CD4-positive, alpha-beta T cell treated with Interleukin-4 for 4 hours (primary cell): ENCODE data around the gene MAST1.
"Not testable (repeated sequence)": the region's sequence is repeated elsewhere in the genome, so short reads cannot be mapped to it uniquely, and the experiment has no call there.

Experiments
- DNase-seq: peaks from one replicate; pipeline ENCODE4 v3.0.0-alpha.2; 2020

MAST1 gene

DNA sequence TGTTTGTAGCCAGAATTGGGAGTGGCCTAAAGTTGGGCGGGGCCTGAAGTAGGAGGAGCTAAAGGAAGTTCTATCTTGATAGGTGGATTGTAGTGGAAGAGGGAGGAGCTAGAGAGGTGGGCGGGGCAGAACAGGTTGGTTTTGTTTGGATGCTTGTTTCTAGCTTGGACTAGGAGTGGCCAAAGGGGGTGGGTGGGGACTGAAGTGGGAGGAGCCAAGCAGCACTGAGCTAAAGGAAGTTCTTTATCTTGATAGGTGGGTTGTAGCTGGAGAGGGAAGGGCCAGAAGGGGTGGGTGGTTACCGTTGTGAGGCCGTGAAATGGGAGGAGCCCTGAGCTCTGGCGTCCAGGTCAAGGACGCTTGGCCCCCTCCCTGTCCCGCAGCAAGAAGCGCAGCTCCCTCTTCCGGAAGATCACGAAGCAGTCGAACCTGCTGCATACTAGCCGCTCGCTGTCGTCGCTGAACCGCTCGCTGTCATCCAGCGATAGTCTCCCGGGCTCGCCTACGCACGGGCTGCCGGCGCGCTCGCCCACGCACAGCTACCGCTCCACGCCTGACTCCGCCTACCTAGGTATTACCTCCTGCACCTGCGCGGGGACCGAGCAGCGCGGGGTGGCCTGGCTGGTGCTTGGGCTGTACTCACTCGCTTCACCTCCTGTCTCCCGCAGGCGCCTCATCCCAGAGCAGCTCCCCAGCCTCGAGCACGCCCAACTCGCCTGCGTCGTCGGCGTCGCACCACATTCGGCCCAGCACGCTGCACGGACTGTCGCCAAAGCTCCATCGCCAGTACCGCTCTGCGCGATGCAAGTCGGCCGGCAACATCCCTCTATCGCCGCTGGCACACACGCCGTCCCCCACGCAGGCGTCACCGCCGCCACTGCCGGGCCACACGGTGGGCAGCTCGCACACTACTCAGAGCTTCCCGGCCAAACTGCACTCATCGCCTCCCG lies 34.9 kb downstream of the MAST1 start:
- peak; percentile 57 for DNase-seq

DNA sequence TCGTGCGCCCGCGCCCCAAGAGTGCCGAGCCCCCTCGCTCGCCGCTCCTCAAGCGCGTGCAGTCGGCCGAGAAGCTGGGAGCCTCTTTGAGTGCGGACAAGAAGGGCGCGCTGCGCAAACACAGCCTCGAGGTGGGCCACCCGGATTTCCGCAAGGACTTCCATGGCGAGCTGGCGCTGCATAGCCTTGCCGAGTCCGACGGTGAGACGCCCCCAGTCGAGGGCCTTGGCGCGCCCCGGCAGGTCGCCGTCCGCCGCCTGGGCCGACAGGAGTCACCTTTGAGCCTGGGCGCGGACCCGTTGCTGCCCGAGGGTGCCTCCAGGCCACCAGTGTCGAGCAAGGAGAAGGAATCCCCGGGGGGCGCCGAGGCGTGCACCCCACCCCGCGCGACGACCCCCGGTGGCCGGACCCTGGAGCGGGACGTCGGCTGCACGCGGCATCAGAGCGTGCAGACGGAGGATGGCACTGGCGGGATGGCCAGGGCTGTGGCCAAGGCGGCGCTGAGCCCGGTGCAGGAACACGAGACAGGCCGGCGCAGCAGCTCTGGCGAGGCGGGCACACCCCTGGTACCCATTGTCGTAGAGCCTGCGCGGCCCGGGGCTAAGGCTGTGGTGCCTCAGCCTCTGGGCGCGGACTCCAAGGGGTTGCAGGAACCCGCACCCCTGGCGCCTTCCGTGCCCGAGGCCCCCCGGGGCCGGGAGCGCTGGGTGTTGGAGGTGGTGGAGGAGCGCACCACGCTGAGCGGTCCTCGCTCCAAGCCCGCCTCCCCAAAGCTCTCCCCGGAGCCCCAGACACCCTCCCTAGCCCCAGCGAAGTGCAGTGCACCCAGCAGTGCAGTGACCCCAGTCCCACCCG lies 35.8 kb downstream of the MAST1 start:
- no peak for DNase-seq

DNA sequence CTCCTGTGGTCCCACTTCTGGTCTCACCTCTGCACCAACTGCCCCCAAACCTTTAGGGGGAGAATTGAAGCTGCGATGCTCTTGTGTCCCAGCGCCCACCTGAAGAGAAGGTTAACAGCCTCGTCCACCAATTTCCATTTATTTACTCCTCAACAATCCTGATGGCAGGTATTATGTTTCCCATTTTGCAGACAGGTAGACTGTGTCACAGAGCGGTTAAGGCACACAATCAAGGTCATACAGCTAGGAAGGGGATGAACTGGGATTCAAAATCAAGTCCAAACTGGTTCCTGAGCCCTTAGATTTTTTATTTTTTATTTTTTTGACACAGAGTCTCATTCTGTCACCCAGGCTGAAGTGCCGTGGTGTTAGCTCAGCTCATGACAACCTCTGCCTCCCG lies 36.8 kb downstream of the MAST1 start:
- no peak for DNase-seq

DNA sequence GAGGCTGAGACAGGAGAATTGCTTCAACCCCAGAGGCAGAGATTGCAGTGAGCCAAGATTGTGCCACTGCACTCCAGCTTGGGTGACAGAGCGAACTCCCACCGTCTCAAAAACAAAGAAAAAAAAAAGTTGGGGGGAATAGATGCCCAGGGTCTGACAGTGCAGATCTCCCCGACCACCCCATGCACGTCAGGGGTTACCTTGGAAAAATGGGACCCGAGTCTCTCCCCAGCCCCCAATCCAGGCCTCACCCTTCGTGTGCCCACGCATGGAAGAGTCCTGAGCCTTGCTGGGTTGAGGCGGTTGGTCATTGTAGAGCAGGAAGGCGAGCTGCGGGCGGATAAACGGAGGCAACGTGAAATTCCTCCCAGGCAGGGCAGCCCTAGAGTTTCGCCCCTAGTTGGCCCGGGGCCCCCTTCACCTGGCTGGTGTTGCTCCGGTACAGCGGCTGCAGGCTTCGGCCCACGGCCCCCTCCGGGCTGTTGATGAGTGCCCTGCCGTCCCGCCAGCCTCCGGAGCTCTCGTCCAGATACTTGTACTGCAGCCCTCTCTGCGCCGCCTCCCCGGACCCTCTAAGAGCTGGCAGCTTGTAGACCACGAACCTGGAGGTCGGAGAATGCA lies 42.3 kb downstream of the MAST1 start:
- DNase-seq: no peak

DNA sequence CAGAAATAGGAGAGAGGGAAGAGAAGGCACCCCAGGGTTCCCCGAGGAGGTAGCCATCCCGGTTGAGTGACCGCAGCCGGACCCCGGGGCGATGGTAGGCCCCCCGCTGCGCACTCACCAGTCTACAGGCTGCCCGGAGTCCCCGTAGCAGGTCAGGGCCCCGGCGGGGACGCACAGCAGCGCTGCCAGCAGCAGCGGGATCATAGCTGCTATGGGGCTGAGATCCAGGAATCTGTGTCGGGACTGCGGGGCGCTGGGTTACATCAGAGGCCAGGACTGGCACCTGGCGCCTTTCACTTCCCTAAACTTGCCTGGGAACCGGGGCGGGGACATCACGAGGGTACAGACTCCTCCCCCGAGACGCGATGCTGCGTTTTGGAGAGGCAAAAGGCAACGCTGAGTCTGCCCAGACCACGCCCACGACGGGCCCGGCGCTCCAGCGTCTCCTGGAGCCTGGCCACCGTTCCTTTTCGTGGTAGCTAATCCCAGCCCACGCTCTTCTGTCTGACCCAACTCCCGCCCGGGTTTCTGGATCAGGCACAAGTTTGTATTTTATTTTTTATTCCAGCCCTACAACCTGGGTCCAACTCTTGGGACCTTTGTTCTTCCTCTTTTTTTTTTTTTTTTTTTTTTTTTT lies 43.0 kb downstream of the MAST1 start, which contains the start of gene DNASE2:
DNASE2 (minus strand) TSS at position 278 of the 637 bp plus-strand sequence; CDS start at position 204, 74 bp downstream.
- peak; percentile 87 for DNase-seq

DNA sequence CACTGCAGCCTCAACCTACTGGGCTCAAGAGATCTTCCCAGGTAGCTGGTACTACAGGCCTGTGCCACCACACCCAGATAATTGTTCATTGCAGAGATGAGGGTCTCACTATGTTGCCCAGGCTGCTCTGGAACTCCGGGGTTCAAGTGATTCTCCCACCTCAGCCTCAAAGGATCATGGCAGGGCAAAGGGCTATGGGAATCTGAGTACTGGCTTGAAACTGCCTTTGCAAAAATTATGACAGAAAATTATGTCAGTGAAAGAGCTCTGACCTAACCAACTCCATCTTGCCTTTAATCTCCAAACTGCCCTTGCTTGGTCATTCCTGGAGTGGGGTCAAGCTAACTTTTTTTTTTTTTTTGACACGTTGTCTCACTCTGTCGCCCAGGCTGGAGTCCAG lies 44.3 kb downstream of the MAST1 start:
- no peak for DNase-seq

DNA sequence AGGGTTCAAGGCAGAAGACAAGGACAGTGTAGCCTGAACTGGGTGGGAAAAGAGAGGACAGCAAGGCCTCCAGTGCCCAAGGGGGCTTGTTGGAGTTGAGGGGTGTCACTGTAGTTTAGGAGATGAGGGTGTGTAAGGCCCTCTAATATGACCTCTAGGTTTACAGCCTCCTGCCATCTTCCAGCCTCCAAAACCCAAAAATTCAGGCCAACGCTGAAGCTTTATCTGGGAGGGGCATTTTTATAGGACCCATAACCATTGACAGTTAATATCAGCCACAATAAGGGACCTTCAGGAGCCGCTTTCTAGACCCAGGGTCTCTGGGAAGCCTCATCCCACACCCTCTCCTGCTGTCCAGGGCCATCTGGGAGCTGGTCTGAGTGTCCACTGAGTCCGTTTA lies 45.9 kb downstream of the MAST1 start:
- no peak for DNase-seq

DNA sequence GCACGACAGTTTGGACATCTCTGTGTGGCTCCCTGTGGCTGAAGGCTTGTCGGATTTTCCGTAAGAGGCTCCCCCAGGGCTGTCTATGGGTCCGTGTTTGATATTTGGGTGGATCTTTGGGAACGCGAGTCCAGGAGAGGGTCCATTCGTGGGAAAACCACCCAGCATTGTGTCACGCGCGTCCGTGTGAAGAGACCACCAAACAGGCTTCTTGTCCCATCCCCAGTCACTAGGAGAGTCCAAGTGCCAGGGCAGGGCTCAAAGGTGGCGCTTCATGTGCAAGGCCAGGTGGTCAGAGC lies 46.3 kb downstream of the MAST1 start:
- DNase-seq: no peak

DNA sequence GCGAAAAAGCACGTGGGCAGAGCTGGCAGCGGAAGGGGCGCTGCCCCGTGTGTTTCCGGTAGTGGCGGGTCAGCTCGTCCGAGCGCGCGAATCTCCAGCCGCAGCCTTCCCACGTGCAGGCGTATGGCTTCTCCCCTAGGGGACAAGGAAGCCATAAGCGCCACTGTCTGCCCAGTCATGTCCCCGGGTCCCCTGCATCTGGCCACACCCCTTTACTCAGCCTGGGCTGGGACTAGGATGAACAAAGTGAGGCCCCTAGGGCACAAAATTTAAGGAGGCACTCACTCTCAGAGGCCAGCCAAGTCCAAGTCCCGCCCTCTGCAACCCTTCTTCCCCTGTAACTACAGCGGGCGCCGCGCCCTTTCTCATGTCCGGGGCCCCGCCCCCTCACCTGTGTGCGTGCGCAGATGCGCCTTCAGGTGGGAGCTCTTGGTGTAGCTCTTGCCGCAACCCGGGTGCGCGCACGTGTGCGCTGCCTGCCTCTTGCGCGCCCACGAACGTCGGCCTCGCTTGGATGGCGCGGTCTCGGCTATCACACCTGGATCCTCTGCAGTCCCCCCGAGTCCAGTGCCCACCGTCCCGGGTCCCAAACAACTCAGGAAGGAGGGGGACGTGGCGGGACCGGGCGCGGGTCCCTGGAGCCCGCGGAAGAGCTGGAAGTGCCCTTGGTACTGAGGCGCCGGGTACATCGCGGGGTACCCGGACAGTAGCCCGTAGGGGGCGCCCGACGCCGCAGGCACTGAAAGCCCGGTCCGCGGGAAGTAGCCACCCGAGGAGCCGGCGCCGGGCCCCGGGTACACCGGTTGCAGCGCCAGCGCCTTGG lies 46.8 kb downstream of the MAST1 start:
- peak; percentile 91 for DNase-seq

DNA sequence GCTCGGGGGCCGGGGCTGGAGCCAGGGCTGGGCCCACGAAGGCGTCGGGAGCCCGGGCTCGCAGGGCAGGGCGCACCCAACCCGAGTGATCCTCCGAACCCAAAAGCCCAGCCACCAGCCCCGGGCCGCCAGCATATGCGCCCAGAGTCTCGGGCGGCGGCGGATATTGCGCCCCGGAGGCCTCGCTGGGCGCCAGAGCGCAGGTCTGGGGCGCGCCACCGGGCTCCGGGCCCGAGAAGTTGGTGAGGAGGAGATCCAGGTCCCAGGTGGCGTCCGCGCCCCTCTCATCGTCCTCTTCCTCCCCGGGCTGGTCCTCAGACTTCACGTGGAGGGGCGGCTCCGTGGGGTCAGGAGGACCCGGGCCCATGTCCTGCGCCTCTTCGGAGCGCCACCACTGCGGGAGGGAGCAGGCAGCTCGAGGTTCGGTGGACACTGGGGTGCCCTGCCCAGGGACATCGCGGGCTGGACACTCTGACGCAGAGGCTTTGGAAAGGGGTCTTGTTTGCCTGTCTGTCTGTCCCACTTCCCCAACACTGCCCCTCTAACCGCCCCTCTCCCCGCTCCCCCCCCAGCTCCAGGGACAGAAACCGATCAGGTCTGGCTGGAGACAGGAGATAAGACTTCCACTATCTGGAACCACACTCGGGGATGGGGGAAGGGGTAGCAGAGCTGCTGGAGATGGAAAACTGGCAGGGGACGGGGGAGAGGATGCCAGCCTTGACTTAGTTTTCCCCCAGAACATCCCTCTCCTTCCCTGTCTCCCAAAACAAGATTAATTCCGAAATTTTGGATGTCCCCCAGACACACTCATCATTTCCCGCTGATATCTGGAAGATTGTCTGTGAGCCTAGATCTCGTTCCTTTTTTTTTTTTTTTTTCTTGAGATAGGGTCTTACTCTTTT lies 47.7 kb downstream of the MAST1 start:
- DNase-seq: no peak

DNA sequence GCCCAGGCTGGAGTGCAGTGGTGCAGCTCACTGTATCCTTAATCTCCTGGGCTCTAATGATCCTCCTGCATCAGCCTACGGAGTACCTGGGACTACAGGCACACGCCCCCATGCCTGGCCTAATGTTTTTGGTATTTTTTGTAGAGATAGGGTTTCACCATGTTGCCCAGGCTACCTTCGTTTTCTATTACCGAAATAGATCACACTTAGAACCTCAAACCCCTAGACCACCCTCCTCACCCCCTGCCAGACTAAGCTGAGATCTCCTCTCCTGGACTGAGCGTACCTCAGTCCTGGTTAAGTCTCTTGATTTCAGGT lies 48.3 kb downstream of the MAST1 start:
- DNase-seq: no peak

DNA sequence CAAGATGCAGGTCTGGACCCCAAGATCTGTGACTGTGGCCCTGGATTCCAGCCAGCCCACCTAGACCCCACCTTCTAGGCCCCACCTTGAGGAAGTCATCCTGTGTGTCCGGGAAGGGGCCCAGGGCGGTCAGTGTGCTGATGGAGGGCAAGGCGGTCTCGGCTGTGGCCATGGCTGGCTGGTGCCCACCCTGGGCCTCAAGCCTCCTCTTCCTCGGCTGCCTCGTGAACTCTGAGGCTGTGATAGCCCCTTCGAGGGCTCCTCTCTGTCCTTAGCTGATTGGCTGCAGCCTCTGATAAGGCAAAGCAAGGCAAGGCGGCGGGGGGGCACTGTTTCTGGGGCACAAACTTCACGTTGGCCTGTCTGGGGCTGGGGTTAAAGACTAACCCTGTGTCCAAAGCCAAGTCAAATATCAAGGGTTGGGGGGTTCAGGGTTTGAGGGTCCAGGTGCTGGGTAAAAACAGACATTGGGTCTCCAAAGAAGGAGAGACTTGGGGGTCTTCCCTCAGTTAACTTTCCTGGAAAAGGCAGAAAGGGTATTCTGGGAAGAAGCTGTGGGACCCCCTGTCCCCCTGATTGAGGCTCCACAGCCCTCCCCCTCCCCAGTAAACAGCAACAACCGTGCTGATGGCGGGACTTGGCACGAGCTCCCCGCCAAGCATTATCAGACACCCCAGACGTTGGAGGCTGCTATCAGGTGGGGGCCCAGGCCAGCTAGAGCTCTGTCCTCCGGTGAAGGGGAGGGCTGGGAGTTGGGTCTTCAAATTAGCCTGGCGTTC lies 48.8 kb downstream of the MAST1 start, which contains the start of gene KLF1:
KLF1 (minus strand) TSS at position 233 of the 779 bp plus-strand sequence; CDS start at position 172, 61 bp downstream.
- no peak for DNase-seq

DNA sequence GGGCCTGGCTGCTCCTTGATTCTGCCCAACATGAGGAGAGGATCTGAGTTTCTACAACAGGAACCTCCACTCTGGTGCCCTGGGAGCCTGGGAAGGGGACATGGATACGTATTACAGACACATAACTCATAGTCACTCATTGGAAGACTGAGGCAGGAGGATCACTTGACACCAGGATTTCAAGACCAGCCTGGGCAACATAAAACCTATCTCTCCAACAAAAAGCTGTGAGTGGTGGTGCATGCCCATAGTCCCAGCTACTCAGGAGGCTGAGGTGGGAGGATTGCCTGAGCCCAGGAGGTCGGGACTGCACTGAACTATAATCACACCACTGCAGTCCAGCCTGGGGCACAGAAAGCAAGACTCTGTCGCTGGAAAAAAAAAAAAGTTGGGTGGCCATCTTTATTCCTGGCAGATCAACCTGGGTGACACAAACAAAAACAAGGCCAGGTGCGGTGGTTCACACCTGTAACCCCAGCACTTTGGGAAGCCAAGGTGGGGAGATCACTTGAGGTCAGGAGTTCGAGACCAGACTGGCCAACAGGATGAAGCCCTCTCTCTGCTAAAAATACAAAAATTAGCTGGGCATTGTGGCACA lies 49.8 kb downstream of the MAST1 start:
- no peak for DNase-seq

DNA sequence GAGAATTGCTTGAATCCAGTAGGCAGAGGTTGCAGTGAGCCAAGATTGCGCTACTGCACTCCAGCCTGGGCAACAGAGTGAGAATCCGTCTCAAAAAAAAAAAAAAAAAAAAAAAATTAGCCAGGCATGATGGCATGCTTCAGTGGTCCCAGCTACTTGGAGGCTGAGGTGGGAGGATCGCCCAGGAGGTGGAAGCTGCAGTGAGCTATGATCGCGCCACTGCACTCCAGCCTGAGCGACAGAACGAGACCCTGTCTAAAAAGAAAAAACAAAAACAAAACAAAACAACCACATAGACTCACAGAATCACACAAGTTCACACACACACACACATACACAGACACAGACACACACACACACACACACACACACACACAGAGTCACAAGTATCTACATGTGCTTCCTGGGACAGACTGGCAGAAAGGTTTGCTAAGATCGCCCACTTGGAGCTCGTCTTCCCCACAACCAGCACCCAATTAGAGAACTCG lies 52.0 kb downstream of the MAST1 start:
- DNase-seq: not testable (repeated sequence)

DNA sequence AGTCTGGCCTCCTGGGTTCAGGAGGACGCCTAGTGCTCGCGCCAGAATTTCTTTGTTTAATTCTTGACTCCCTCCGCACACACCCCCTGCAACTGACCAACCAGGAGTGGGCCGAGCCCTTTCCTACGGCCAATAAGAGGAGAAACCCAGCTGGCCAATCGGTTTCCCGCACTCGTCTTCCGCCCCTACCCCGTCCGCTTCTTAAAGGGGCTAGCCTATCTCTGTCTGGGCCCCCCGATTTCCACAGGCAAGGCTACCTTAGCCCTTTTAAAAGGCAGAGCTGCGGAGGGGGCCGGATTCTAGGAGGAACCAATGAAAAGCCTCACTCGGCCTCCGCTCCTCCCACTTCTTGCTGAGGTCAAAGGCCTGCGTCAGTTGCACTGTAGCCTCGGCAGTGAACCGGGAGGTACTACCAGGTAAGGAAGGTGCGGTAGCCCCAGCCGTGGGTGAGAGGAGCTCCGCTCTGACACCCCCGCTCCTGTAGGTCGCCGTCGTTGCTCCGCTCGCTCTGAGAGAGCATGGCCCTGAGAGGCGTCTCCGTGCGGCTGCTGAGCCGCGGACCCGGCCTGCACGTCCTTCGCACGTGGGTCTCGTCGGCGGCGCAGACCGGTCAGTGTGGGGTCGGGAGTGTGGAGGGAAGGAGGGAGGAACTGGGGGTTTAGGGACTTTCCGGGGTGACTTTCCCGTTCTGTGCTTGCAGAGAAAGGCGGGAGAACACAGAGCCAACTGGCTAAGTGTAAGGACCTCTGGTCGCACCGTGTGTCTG lies 52.7 kb downstream of the MAST1 start, which contains the start of gene GCDH:
GCDH (plus strand) TSS at position 374 of the 766 bp plus-strand sequence; CDS start at position 519, 145 bp downstream.
- DNase-seq: peak; percentile 98

DNA sequence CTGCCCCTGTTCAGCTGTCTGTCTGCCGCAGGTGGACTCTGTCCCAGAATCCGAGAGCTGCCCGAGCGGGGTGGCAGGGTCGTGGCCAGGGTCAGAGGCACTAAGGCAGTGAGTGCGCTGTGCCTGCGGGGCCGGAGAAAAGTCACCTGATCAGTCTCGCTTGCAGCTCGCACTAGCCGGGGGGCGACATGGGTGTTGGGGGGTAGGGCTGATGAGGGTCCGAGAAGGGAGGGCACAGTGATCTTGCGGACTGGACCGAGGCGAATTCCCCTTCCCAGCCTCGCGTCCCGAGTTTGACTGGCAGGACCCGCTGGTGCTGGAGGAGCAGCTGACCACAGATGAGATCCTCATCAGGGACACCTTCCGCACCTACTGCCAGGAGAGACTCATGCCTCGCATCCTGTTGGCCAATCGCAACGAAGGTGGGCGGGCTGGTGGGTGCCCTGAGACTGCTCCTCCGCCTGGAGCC lies 53.3 kb downstream of the MAST1 start:
- no peak for DNase-seq

DNA sequence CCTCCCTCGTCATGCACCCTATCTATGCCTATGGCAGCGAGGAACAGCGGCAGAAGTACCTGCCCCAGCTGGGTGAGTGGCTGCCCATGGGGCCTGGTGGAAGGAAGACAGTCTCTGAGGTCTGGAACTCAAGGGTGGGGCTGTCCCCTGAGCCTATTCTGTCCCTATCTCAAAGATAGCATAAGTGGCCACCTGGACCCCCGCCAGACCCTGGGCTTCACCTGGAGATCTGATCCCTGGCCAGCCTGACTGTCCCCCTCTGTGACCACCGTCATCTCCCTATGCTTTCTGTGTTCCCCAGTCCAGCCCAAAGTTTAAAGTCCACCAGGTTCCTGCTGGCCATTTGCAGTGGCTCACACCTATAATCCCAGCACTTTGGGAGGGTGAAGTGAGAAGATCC lies 55.3 kb downstream of the MAST1 start:
- no peak for DNase-seq

DNA sequence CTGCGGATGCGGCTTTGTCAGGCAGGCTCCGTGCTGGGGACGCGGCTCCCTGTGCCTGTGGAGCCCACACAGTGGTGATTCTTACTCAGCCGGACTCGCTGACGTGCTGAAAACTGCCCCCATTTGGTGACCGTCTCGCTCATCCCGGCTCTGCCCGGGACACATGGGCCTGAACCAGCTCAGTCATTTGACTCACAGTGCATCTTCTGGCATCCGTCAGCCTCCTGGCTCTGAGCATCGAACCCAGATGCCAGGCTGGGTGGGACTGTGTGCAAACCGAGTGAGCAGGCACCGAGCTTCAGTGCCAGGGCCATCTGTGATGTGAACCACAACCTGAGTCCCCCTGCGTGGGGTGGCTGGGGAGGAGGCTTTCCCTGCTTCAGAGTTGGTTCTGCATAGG lies 58.1 kb downstream of the MAST1 start:
- DNase-seq: no peak
